Ishikawa (cell line): ENCODE data around the gene TAGLN2.

Experiments
- EGR1 ChIP-seq: IDR thresholded peaks from 2 replicates; pipeline ENCODE4 v1.6.1; 2012
- EP300 ChIP-seq: IDR thresholded peaks from 2 replicates; pipeline ENCODE4 v1.6.1; 2012; ENCODE audit warnings: borderline replicate concordance

DNA sequence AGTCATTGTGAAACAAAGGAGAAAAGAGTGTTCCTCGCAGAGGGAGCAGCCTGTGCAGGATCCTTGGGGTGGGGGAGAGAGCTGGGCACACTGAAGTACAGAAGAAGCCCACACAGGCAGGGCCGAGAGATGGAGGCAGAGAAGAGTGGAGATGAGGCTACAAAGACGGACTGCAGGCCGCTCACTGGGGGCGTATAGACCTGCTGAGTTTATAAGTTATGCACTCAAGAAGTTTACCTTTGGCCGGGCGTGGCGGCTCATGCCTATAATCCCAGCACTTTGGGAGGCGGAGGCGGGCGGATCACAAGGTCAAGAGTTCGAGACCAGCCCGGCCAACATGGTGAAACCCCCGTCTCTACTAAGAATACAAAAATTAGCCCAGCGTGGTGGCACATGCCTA, 36.3 kb upstream of the TAGLN2 start:
- TF ChIP-seq EP300 (no peak), EGR1 (no peak)
